ENCODE data around the gene MIS12.

The MIS12 gene

DNA sequence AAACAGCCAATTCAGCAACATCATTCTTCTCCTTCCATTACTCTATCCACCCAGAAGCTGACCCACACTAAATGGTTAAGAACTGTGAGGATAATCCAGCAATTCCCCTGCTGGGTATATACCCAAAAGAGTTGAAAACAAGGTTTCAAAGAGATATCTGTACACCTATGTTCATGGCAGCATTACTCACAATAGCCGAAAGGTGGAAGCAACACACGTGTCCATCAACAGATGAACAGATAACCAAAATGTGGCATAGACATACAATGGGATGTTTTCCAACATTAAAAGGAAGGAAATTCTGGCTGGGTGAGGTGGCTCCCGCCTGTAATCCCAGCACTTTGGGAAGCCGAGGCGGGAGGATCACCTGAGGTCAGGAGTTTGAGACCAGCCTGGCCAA, 19.9 kb downstream of the MIS12 start:
- Histone ChIP-seq H3K9ac (ENCODE audit: low read length) (no peak overlapping the region), H3K27me3 (ENCODE audit: control insufficient read depth, insufficient read depth, low read length) (no peaks in the 10 kb centered on the region), H3K4me1 (ENCODE audit: control insufficient read depth, insufficient read depth, low read length) (peaks cover 2% of the 10 kb centered on the region), H3K27ac (ENCODE audit: low read depth, low read length) (no peak overlapping the region), H3K36me3 (ENCODE audit: control insufficient read depth, insufficient read depth, low read length) (no peaks in the 10 kb centered on the region), H3K4me3 (ENCODE audit: low read length) (no peak overlapping the region)

GRCh38 chr17:5508810-5509209, 22.4 kb downstream of the MIS12 start:
- Histone ChIP-seq H3K27ac (ENCODE audit: low read depth, low read length) (no peak overlapping the region), H3K9ac (ENCODE audit: low read length) (no peak overlapping the region), H3K4me1 (ENCODE audit: control insufficient read depth, insufficient read depth, low read length) (peaks cover 6% of the 10 kb centered on the region), H3K4me3 (ENCODE audit: low read length) (no peak overlapping the region), H3K36me3 (ENCODE audit: control insufficient read depth, insufficient read depth, low read length) (no peaks in the 10 kb centered on the region), H3K27me3 (ENCODE audit: control insufficient read depth, insufficient read depth, low read length) (no peaks in the 10 kb centered on the region)

- H3K27me3 ChIP-seq (ENCODE audit: control insufficient read depth, insufficient read depth, low read length) = no peaks in the 10 kb centered on the region
- peaks cover 6% of the 10 kb centered on the region for H3K4me1 ChIP-seq (ENCODE audit: control insufficient read depth, insufficient read depth, low read length)
- no peak overlapping the region for H3K27ac ChIP-seq (ENCODE audit: low read depth, low read length)
- no peak overlapping the region for H3K4me3 ChIP-seq (ENCODE audit: low read length)
- no peaks in the 10 kb centered on the region for H3K36me3 ChIP-seq (ENCODE audit: control insufficient read depth, insufficient read depth, low read length)
- no peak overlapping the region for H3K9ac ChIP-seq (ENCODE audit: low read length)
Measured at GRCh38 chr17:5509482-5509881, 23.1 kb downstream of the MIS12 start.

GRCh38 chr17:5510771-5511170, 24.4 kb downstream of the MIS12 start:
- no peaks in the 10 kb centered on the region for H3K27me3 ChIP-seq (ENCODE audit: control insufficient read depth, insufficient read depth, low read length)
- H3K36me3 ChIP-seq (ENCODE audit: control insufficient read depth, insufficient read depth, low read length) = peaks cover 6% of the 10 kb centered on the region
- H3K4me1 ChIP-seq (ENCODE audit: control insufficient read depth, insufficient read depth, low read length) = peaks cover 6% of the 10 kb centered on the region
- no peak overlapping the region for H3K9ac ChIP-seq (ENCODE audit: low read length)
- no peak overlapping the region for H3K4me3 ChIP-seq (ENCODE audit: low read length)
- H3K27ac ChIP-seq (ENCODE audit: low read depth, low read length) = peak overlapping the region; percentile 63

DNA sequence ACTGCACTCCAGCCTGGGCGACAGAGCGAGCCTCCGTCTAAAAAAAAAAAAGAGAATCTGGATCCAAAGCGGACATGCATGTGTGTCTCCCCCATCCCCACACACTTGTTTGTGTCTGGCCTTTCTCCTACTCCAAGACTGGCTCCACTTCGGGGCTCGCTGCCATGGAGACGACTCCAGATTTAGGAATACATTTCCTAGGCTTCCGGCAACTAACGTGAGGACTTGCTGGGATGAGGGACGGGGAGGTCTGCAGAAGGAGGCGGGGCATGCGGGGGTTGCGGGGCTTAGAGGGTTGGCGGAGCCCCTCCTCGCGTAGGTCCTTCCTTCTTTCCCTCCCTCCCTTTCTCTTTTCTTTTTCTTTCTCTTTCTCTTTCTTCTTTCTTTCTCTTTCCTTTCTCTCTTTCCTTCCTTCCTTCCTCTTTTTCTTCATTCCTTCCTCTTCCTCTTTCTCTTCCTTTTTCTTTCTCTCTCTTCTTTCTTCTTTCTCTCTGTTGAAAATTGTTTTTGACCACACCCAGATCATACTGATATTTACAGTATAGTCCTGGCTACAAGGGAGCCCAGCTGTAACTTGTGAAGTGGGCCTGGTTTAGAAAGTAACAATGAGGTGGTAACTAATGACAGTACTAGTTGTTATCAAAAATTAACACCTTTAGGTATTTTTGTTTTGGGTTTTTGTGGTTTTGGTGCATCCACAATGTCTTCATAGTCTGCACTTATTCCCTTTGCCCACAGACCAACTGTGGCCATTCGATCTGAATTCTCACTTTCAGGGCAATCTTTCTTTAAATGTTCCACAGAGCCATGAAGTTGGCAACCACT, 25.2 kb downstream of the MIS12 start:
- peak overlapping the region; percentile 9 for H3K4me3 ChIP-seq (ENCODE audit: low read length)

DNA sequence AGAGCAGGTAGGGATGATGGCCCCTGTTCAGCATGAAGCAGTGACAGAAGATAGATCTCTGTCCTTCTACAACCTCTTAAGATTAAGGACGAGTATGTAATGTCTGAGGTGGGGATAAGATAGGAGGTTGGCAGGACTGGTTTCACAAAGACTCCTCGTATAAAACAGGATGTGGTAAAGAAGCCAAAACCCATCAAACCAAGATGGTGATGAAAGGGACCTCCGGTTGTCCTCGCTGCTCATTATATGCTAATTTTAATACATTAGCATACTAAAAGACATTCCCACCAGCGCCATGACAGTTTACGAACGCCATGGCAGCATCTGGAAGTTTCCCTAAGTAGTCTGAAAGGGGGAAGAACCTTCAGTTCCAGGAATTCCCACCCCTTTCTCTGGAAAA, 27.3 kb downstream of the MIS12 start:
- Histone ChIP-seq H3K36me3 (ENCODE audit: control insufficient read depth, insufficient read depth, low read length) (peaks cover 6% of the 10 kb centered on the region), H3K4me3 (ENCODE audit: low read length) (no peak overlapping the region), H3K4me1 (ENCODE audit: control insufficient read depth, insufficient read depth, low read length) (peaks cover 6% of the 10 kb centered on the region), H3K27ac (ENCODE audit: low read depth, low read length) (no peak overlapping the region), H3K9ac (ENCODE audit: low read length) (no peak overlapping the region), H3K27me3 (ENCODE audit: control insufficient read depth, insufficient read depth, low read length) (no peaks in the 10 kb centered on the region)

More for the DNA sequence above, 25.2 kb downstream of the MIS12 start:
- Histone ChIP-seq H3K9ac (ENCODE audit: low read length) (no peak overlapping the region), H3K4me1 (ENCODE audit: control insufficient read depth, insufficient read depth, low read length) (peaks cover 6% of the 10 kb centered on the region), H3K36me3 (ENCODE audit: control insufficient read depth, insufficient read depth, low read length) (peaks cover 6% of the 10 kb centered on the region), H3K27me3 (ENCODE audit: control insufficient read depth, insufficient read depth, low read length) (no peaks in the 10 kb centered on the region), H3K27ac (ENCODE audit: low read depth, low read length) (peak overlapping the region; percentile 63)

GRCh38 chr17:5514976-5515375, 28.6 kb downstream of the MIS12 start:
- Histone ChIP-seq H3K36me3 (ENCODE audit: control insufficient read depth, insufficient read depth, low read length) (peaks cover 6% of the 10 kb centered on the region), H3K9ac (ENCODE audit: low read length) (no peak overlapping the region), H3K27me3 (ENCODE audit: control insufficient read depth, insufficient read depth, low read length) (no peaks in the 10 kb centered on the region), H3K4me3 (ENCODE audit: low read length) (no peak overlapping the region), H3K4me1 (ENCODE audit: control insufficient read depth, insufficient read depth, low read length) (peaks cover 6% of the 10 kb centered on the region), H3K27ac (ENCODE audit: low read depth, low read length) (no peak overlapping the region)

- Histone ChIP-seq H3K27ac (ENCODE audit: low read depth, low read length) (peak overlapping the region; percentile 60), H3K9ac (ENCODE audit: low read length) (no peak overlapping the region), H3K27me3 (ENCODE audit: control insufficient read depth, insufficient read depth, low read length) (no peaks in the 10 kb centered on the region), H3K36me3 (ENCODE audit: control insufficient read depth, insufficient read depth, low read length) (peaks cover 6% of the 10 kb centered on the region), H3K4me1 (ENCODE audit: control insufficient read depth, insufficient read depth, low read length) (peaks cover 4% of the 10 kb centered on the region), H3K4me3 (ENCODE audit: low read length) (no peak overlapping the region)
Measured at GRCh38 chr17:5516060-5516792, 29.9 kb downstream of the MIS12 start.

GRCh38 chr17:5522476-5522875, 36.1 kb downstream of the MIS12 start:
- H3K27me3 ChIP-seq (ENCODE audit: control insufficient read depth, insufficient read depth, low read length) = no peaks in the 10 kb centered on the region
- no peaks in the 10 kb centered on the region for H3K36me3 ChIP-seq (ENCODE audit: control insufficient read depth, insufficient read depth, low read length)
- no peak overlapping the region for H3K4me3 ChIP-seq (ENCODE audit: low read length)
- no peak overlapping the region for H3K27ac ChIP-seq (ENCODE audit: low read depth, low read length)
- peaks cover 7% of the 10 kb centered on the region for H3K4me1 ChIP-seq (ENCODE audit: control insufficient read depth, insufficient read depth, low read length)
- no peak overlapping the region for H3K9ac ChIP-seq (ENCODE audit: low read length)

DNA sequence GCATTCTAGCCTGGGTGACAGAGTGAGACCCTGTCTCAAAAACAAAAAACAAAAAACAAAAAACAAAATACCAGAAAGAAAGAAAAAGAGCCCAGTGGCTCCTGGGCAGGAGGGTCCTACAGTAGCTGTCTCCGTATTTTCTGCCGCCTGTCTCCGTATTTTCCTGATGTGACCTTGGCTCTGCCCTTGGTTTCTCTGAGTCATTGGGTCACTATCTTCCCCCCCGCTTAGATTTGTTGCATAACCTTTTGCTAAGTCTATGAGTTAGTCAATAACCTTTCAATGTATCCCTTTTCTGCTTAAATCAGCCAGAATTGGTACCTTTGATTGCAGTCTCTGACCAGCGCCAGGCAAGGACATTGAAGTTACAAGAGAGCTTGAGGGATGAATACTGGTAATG, 36.9 kb downstream of the MIS12 start:
- H3K27me3 ChIP-seq (ENCODE audit: control insufficient read depth, insufficient read depth, low read length) = no peaks in the 10 kb centered on the region
- H3K4me3 ChIP-seq (ENCODE audit: low read length) = no peak overlapping the region
- H3K9ac ChIP-seq (ENCODE audit: low read length) = no peak overlapping the region
- peaks cover 7% of the 10 kb centered on the region for H3K4me1 ChIP-seq (ENCODE audit: control insufficient read depth, insufficient read depth, low read length)
- H3K36me3 ChIP-seq (ENCODE audit: control insufficient read depth, insufficient read depth, low read length) = no peaks in the 10 kb centered on the region
- no peak overlapping the region for H3K27ac ChIP-seq (ENCODE audit: low read depth, low read length)

- H3K4me1 ChIP-seq (ENCODE audit: control insufficient read depth, insufficient read depth, low read length) = peaks cover 7% of the 10 kb centered on the region
- H3K4me3 ChIP-seq (ENCODE audit: low read length) = no peak overlapping the region
- no peak overlapping the region for H3K9ac ChIP-seq (ENCODE audit: low read length)
- peak overlapping the region; percentile 87 for H3K27ac ChIP-seq (ENCODE audit: low read depth, low read length)
- no peaks in the 10 kb centered on the region for H3K27me3 ChIP-seq (ENCODE audit: control insufficient read depth, insufficient read depth, low read length)
- H3K36me3 ChIP-seq (ENCODE audit: control insufficient read depth, insufficient read depth, low read length) = peaks cover 4% of the 10 kb centered on the region
Measured at GRCh38 chr17:5526821-5527598, 40.6 kb downstream of the MIS12 start.

DNA sequence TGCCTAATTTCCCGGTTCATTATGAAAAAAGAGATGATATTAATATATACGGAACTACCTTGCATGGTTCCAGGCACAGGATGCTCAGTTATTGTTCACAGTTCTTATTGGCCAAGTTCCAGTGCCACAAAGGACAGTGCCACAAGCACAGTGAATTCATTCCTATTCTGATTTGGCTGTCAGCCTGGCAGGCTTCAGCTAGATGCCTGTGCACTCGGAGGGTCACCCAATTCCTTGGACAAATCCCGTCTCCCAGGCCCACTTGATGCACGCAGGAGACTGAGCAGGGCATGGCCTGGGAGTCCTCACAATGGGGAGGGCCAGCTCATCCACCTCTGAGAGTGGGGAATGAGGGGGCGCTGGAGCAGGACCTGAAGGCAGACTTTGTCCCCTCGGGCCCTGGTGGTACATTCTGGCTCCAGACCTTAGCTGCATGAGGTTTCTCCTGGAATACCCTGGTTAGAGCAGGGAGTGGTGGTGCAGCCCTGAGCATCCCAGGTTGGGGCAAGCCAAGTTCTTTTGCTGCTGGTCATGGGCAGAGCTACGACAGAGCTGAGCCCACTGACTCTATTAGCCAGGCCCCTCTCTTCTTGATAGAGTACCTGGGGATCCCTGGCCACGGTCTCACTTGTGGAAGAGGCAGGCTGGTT, 41.4 kb downstream of the MIS12 start:
- Histone ChIP-seq H3K36me3 (ENCODE audit: control insufficient read depth, insufficient read depth, low read length) (peaks cover 4% of the 10 kb centered on the region), H3K27ac (ENCODE audit: low read depth, low read length) (peak overlapping the region; percentile 87), H3K4me1 (ENCODE audit: control insufficient read depth, insufficient read depth, low read length) (peaks cover 7% of the 10 kb centered on the region), H3K9ac (ENCODE audit: low read length) (no peak overlapping the region), H3K4me3 (ENCODE audit: low read length) (no peak overlapping the region), H3K27me3 (ENCODE audit: control insufficient read depth, insufficient read depth, low read length) (no peaks in the 10 kb centered on the region)
